ENCODE results near the gene GDA. TPM values are rescaled to one million over a fixed set of nuclear protein-coding genes. Genes with fewer than 3 reads are reported as not detected.

Gene GDA
- total and polyA plus RNA-seq, 9 of the 15 experiments (the other 6 are each of a cell fraction or from before 2014, with no cell fraction given), result 4.5 to 18.0 (median 12.7) TPM

GRCh38 chr9:72154468-72155285 lies 5.4 kb downstream of the GDA start:
- no peak for TF ChIP-seq MEF2A (IDR thresholded peaks at IDR 0.05; ENCODE audit: control insufficient read depth, low read depth, low read length)
- no peak for TF ChIP-seq HNRNPL (IDR thresholded peaks at IDR 0.05; ENCODE audit: low read depth, low read length)
- TF ChIP-seq MCM5 (IDR thresholded peaks at IDR 0.05; ENCODE audit: low read depth), result no peak
- TF ChIP-seq LARP7 (IDR thresholded peaks at IDR 0.05), result no peak
- TF ChIP-seq SMAD4 (CRISPR knock-in tag; conservative IDR thresholded peaks at IDR 0.05), result no peak
- no peak for TF ChIP-seq ZNF507 (tag; conservative IDR thresholded peaks at IDR 0.05)
- no peak for TF ChIP-seq FOXK1 (CRISPR knock-in tag; IDR thresholded peaks at IDR 0.05; ENCODE audit: borderline replicate concordance)
- TF ChIP-seq, protein P1, sequence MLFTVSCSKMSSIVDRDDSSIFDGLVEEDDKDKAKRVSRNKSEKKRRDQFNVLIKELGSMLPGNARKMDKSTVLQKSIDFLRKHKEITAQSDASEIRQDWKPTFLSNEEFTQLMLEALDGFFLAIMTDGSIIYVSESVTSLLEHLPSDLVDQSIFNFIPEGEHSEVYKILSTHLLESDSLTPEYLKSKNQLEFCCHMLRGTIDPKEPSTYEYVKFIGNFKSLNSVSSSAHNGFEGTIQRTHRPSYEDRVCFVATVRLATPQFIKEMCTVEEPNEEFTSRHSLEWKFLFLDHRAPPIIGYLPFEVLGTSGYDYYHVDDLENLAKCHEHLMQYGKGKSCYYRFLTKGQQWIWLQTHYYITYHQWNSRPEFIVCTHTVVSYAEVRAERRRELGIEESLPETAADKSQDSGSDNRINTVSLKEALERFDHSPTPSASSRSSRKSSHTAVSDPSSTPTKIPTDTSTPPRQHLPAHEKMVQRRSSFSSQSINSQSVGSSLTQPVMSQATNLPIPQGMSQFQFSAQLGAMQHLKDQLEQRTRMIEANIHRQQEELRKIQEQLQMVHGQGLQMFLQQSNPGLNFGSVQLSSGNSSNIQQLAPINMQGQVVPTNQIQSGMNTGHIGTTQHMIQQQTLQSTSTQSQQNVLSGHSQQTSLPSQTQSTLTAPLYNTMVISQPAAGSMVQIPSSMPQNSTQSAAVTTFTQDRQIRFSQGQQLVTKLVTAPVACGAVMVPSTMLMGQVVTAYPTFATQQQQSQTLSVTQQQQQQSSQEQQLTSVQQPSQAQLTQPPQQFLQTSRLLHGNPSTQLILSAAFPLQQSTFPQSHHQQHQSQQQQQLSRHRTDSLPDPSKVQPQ (CRISPR knock-in tag; IDR thresholded peaks at IDR 0.05; ENCODE audit: borderline replicate concordance), result no peak
- no peak for TF ChIP-seq SMARCE1 (IDR thresholded peaks at IDR 0.05)
- peaks cover 0 to 1% of the 10 kb centered on the region in 2 experiments; a peak in 2 of 5 replicates for H3K4me1 ChIP-seq (replicated peaks in 1 of 2; ENCODE audit: control insufficient read depth in 2 of 2, insufficient read depth in 2 of 2, low read length in 2 of 2)
- POLR2A ChIA-PET, result no interaction called here
- H3K9me3 ChIP-seq (replicated peaks; ENCODE audit: control insufficient read depth, insufficient read depth, low read depth, low read length), result no peaks in the 10 kb centered on the region
- ATAC-seq (no peak), DNase-seq (ENCODE audit: extremely low read depth in 1 of 4, low spot score in 3 of 4) (no peak), FAIRE-seq (no peak)
- H3K36me3 ChIP-seq (ENCODE audit: control insufficient read depth, insufficient read depth, low read length), result no peaks in the 10 kb centered on the region; the same call in 2 of the 3 replicates
- H3K4me3 ChIP-seq, result no peak overlapping the region
- H4K20me1 ChIP-seq (replicated peaks; ENCODE audit: control insufficient read depth, insufficient read depth, low read length), result no peaks in the 10 kb centered on the region
- no peak overlapping the region for H3K4me2 ChIP-seq (ENCODE audit: insufficient read depth, low read length)
- H3K27me3 ChIP-seq (ENCODE audit: control insufficient read depth in 2 of 2, insufficient read depth in 2 of 2, low read length in 2 of 2), result no peaks in the 10 kb centered on the region
- no peaks in the 10 kb centered on the region for H3K9me1 ChIP-seq (ENCODE audit: control insufficient read depth, insufficient read depth, low read length)
- H3K79me2 ChIP-seq (ENCODE audit: control insufficient read depth, insufficient read depth, low read length), result no peaks in the 10 kb centered on the region; the same call in 2 of the 3 replicates
- no peak overlapping the region for H2AFZ ChIP-seq (ENCODE audit: low read depth, low read length)
- H3K9ac ChIP-seq (ENCODE audit: insufficient read depth in 1 of 2, low read depth in 2 of 2, low read length in 2 of 2), result no peak overlapping the region
- intact Hi-C loops (cut with micrococcal nuclease) (no loop called here), in situ Hi-C loops (cut with MboI) (no loop called here)
- BruUV-seq (replicated peaks), result no TSS peak
- CTCF ChIA-PET (ENCODE audit: low intra/inter-chr PET ratio), result no interaction called here
- no peak overlapping the region for H3K27ac ChIP-seq (ENCODE audit: extremely low read depth, low read depth, low read length)
- 62% methylated on average over 8 of the region's 9 CpGs for whole genome bisulfite sequencing (ENCODE audit: insufficient coverage, low coverage, missing lambda C conversion rate)
